SH-SY5Y (cell line): Measurements from ENCODE around the gene KIRREL1.

Experiments used
- GATA2 ChIP-seq: IDR thresholded peaks from 2 replicates; pipeline ENCODE4 v1.6.1; 2011; ENCODE audit warnings: mild to moderate bottlenecking, low read depth, low read length
- GATA3 ChIP-seq: IDR thresholded peaks from 2 replicates; pipeline ENCODE4 v1.6.1; 2011; ENCODE audit warnings: low read depth, mild to moderate bottlenecking, low read length, moderate library complexity

DNA sequence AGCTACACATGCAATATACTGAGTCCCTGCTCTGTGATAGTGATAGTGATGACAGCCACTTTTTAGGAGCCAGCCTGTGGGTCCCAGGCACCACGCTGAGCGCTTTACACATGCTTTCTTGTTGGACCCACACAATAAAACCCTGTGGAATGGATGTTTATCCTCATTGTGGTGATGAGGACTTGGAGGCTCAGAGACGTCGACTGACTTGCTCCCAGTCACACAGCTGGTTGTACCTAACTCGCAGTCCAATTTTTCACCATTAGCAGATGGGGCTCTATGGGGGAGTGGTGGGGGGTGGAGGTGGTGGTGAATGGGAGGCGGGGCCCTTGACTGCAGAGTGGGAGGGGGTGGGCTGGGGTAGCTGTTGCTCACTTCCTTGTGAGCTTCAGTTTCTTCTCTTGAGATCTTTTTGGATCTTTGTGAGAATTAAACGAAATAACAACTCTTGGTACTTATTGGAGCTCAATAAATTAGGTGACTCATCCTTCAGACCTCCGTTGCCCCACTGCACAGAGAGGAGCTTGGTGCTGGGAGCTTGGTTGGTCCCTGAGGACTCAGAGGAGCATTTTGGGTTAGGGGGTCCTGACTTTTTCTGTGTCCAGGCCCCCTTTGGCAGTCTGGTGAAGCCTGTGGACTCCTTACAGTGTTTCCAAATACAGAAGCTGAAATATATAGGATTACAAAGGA lies 125.4 kb downstream of the KIRREL1 start:
- TF ChIP-seq GATA3 (no peak), GATA2 (no peak)
